Measurements from ENCODE around the gene ME3. TPM values are rescaled to one million over a fixed set of nuclear protein-coding genes. Genes with fewer than 3 reads are reported as not detected.

The ME3 gene
- total RNA-seq, 1 donor from 2014 or later = 28.5 TPM

- H3K36me3 ChIP-seq = no peaks in the 10 kb centered on the region
- intact Hi-C loops (cut with DNase I) = no loop called here
- peaks cover 32% of the 10 kb centered on the region for H3K4me1 ChIP-seq
- TF ChIP-seq POLR2A (IDR thresholded peaks at IDR 0.05) = no peak
- no peak for TF ChIP-seq CTCF (IDR thresholded peaks at IDR 0.05)
- no peak for TF ChIP-seq POLR2AphosphoS5 (IDR thresholded peaks at IDR 0.05; ENCODE audit: insufficient read depth in 1 of 2, low read depth in 1 of 2)
- no peak overlapping the region for H3K4me3 ChIP-seq
- no peaks in the 10 kb centered on the region for H3K27me3 ChIP-seq
- no peaks in the 10 kb centered on the region for H3K9me3 ChIP-seq
- peak overlapping the region; percentile 62 for H3K27ac ChIP-seq
- DNase-seq (ENCODE audit: extremely low spot score in 2 of 2) = no peak
These were observed 84.9 kb downstream of the ME3 start for GRCh38 chr11:86587264-86588193.

- H3K36me3 ChIP-seq = no peaks in the 10 kb centered on the region
- no peaks in the 10 kb centered on the region for H3K9me3 ChIP-seq
- intact Hi-C loops (cut with DNase I) = no loop called here
- H3K27ac ChIP-seq = no peak overlapping the region
- H3K4me3 ChIP-seq = no peak overlapping the region
- no peak for DNase-seq (ENCODE audit: extremely low spot score in 2 of 2)
- H3K4me1 ChIP-seq = peaks cover 23% of the 10 kb centered on the region
- H3K27me3 ChIP-seq = no peaks in the 10 kb centered on the region
- TF ChIP-seq POLR2A (IDR thresholded peaks at IDR 0.05) = no peak
- TF ChIP-seq CTCF (IDR thresholded peaks at IDR 0.05) = no peak
- TF ChIP-seq POLR2AphosphoS5 (IDR thresholded peaks at IDR 0.05; ENCODE audit: insufficient read depth in 1 of 2, low read depth in 1 of 2) = no peak
These were observed 86.1 kb downstream of the ME3 start for GRCh38 chr11:86586307-86586706.

GRCh38 chr11:86582898-86583297, 89.5 kb downstream of the ME3 start:
- Histone ChIP-seq H3K27me3 (no peaks in the 10 kb centered on the region), H3K36me3 (no peaks in the 10 kb centered on the region), H3K4me1 (peaks cover 39% of the 10 kb centered on the region), H3K4me3 (no peak overlapping the region), H3K27ac (no peak overlapping the region), H3K9me3 (no peaks in the 10 kb centered on the region)
- TF ChIP-seq CTCF (IDR thresholded peaks at IDR 0.05) = no peak
- TF ChIP-seq POLR2A (IDR thresholded peaks at IDR 0.05) = no peak
- TF ChIP-seq POLR2AphosphoS5 (IDR thresholded peaks at IDR 0.05; ENCODE audit: insufficient read depth in 1 of 2, low read depth in 1 of 2) = no peak
- no peak for DNase-seq (ENCODE audit: extremely low spot score in 2 of 2)
- intact Hi-C loops (cut with DNase I) = no loop called here

- no peaks in the 10 kb centered on the region for H3K9me3 ChIP-seq
- DNase-seq (ENCODE audit: extremely low spot score in 2 of 2) = no peak
- TF ChIP-seq CTCF (IDR thresholded peaks at IDR 0.05) = no peak
- no peak for TF ChIP-seq POLR2A (IDR thresholded peaks at IDR 0.05)
- TF ChIP-seq POLR2AphosphoS5 (IDR thresholded peaks at IDR 0.05; ENCODE audit: insufficient read depth in 1 of 2, low read depth in 1 of 2) = no peak
- H3K36me3 ChIP-seq = no peaks in the 10 kb centered on the region
- peaks cover 51% of the 10 kb centered on the region for H3K4me1 ChIP-seq
- no peak overlapping the region for H3K27ac ChIP-seq
- H3K4me3 ChIP-seq = no peak overlapping the region
- H3K27me3 ChIP-seq = no peaks in the 10 kb centered on the region
- intact Hi-C loops (cut with DNase I) = no loop called here
These were observed 91.9 kb downstream of the ME3 start for GRCh38 chr11:86580535-86580934.

GRCh38 chr11:86579406-86579731, 93.0 kb downstream of the ME3 start:
- Histone ChIP-seq H3K4me3 (no peak overlapping the region), H3K4me1 (peaks cover 61% of the 10 kb centered on the region), H3K36me3 (no peaks in the 10 kb centered on the region), H3K9me3 (no peaks in the 10 kb centered on the region), H3K27ac (peak overlapping the region; percentile 16), H3K27me3 (no peaks in the 10 kb centered on the region)
- intact Hi-C loops (cut with DNase I) = no loop called here
- no peak for DNase-seq (ENCODE audit: extremely low spot score in 2 of 2)
- TF ChIP-seq POLR2A (IDR thresholded peaks at IDR 0.05) (no peak), CTCF (IDR thresholded peaks at IDR 0.05) (no peak), POLR2AphosphoS5 (IDR thresholded peaks at IDR 0.05; ENCODE audit: insufficient read depth in 1 of 2, low read depth in 1 of 2) (no peak)

Measured in vagina (tissue), 2 donors.